ENCODE measurements around the gene ASCC2.
"Not testable (repeated sequence)": the region's sequence is repeated elsewhere in the genome, so short reads cannot be mapped to it uniquely, and the experiment has no call there.

The ASCC2 gene

GRCh38 chr22:29762263-29762662 is 75.8 kb downstream of the ASCC2 start:
- in situ Hi-C loops (cut with MboI; ENCODE audit: low sequenced_read_pairs): no loop called here

GRCh38 chr22:29758959-29759358 is 79.1 kb downstream of the ASCC2 start:
- in situ Hi-C loops (cut with MboI; ENCODE audit: low sequenced_read_pairs): no loop called here

- in situ Hi-C loops (cut with MboI; ENCODE audit: low sequenced_read_pairs): no loop called here
Measured at GRCh38 chr22:29758068-29758622, 79.9 kb downstream of the ASCC2 start.

- in situ Hi-C loops (cut with MboI; ENCODE audit: low sequenced_read_pairs): no loop called here
Measured at GRCh38 chr22:29757096-29757495, 81.0 kb downstream of the ASCC2 start.

GRCh38 chr22:29756341-29756740 is 81.7 kb downstream of the ASCC2 start:
- in situ Hi-C loops (cut with MboI; ENCODE audit: low sequenced_read_pairs): no loop called here

GRCh38 chr22:29755889-29756288 is 82.2 kb downstream of the ASCC2 start:
- in situ Hi-C loops (cut with MboI; ENCODE audit: low sequenced_read_pairs): no loop called here

- in situ Hi-C loops (cut with MboI; ENCODE audit: low sequenced_read_pairs): not testable (repeated sequence)
Measured at GRCh38 chr22:29754658-29755395, 83.2 kb downstream of the ASCC2 start.

- in situ Hi-C loops (cut with MboI; ENCODE audit: low sequenced_read_pairs): no loop called here
Measured at GRCh38 chr22:29753808-29754657, 84.0 kb downstream of the ASCC2 start.

GRCh38 chr22:29751669-29752068 is 86.4 kb downstream of the ASCC2 start:
- in situ Hi-C loops (cut with MboI; ENCODE audit: low sequenced_read_pairs): no loop called here

GRCh38 chr22:29750559-29751538 is 87.2 kb downstream of the ASCC2 start:
- in situ Hi-C loops (cut with MboI; ENCODE audit: low sequenced_read_pairs): no loop called here

GRCh38 chr22:29750029-29750428 is 88.0 kb downstream of the ASCC2 start:
- in situ Hi-C loops (cut with MboI; ENCODE audit: low sequenced_read_pairs): no loop called here

- in situ Hi-C loops (cut with MboI; ENCODE audit: low sequenced_read_pairs): no loop called here
Measured at GRCh38 chr22:29748248-29748893, 89.7 kb downstream of the ASCC2 start.

GRCh38 chr22:29747832-29748231 is 90.2 kb downstream of the ASCC2 start:
- in situ Hi-C loops (cut with MboI; ENCODE audit: low sequenced_read_pairs): no loop called here

- in situ Hi-C loops (cut with MboI; ENCODE audit: low sequenced_read_pairs): no loop called here
Measured at GRCh38 chr22:29744902-29745301, 93.2 kb downstream of the ASCC2 start.

GRCh38 chr22:29742326-29742725 is 95.7 kb downstream of the ASCC2 start:
- in situ Hi-C loops (cut with MboI; ENCODE audit: low sequenced_read_pairs): no loop called here

GRCh38 chr22:29741926-29742325 is 96.1 kb downstream of the ASCC2 start:
- in situ Hi-C loops (cut with MboI; ENCODE audit: low sequenced_read_pairs): no loop called here

GRCh38 chr22:29740216-29740615 is 97.9 kb downstream of the ASCC2 start:
- in situ Hi-C loops (cut with MboI; ENCODE audit: low sequenced_read_pairs): no loop called here

GRCh38 chr22:29739346-29739875 is 98.7 kb downstream of the ASCC2 start:
- in situ Hi-C loops (cut with MboI; ENCODE audit: low sequenced_read_pairs): no loop called here

Measured in HL-60/S4 treated with retinoic acid at 250 ng/mL for 4 days and 3 days (cell line).